ENCODE results near the gene MARCHF6. TPM values are rescaled to one million over a fixed set of nuclear protein-coding genes. Genes with fewer than 3 reads are reported as not detected.

Gene MARCHF6
- total and polyA plus RNA-seq, 9 of the 15 experiments (the other 6 are each of a cell fraction or from before 2014, with no cell fraction given): 74.1 to 456 (median 116) TPM

GRCh38 chr5:10354048-10354872, 765 bp downstream of the MARCHF6 start (continued):
- TF ChIP-seq FOXK1 (CRISPR knock-in tag; IDR thresholded peaks at IDR 0.05; ENCODE audit: borderline replicate concordance): 0 out of 2 replicates have a peak, but pooled peaks have one; percentile 53
- TF ChIP-seq NR2C2 (CRISPR knock-in tag; IDR thresholded peaks at IDR 0.05): no peak
- TF ChIP-seq NR2C2 (tag; IDR thresholded peaks at IDR 0.05): peak; percentile 12; the same call in 1 of the 2 replicates
- no peak for TF ChIP-seq ZNF431 (CRISPR knock-in tag; IDR thresholded peaks at IDR 0.05)
- TF ChIP-seq RNF2 (IDR thresholded peaks at IDR 0.05): no peak; the same call in 1 of the 2 replicates
- TF ChIP-seq SP1 (CRISPR knock-in tag; IDR thresholded peaks at IDR 0.05): no peak; the same call in 1 of the 2 replicates
- TF ChIP-seq SMAD1 (IDR thresholded peaks at IDR 0.05; ENCODE audit: low read depth, low read length, partially characterized antibody): no peak
- no peak for TF ChIP-seq HCFC1 (IDR thresholded peaks at IDR 0.05; ENCODE audit: low read depth, low read length)
- TF ChIP-seq ZNF347 (CRISPR knock-in tag; IDR thresholded peaks at IDR 0.05; ENCODE audit: low read depth): no peak
- no peak for TF ChIP-seq RFX7 (CRISPR knock-in tag; IDR thresholded peaks at IDR 0.05)
- TF ChIP-seq GTF2E2 (tag; IDR thresholded peaks at IDR 0.05): peak; percentile 30; the same call in 1 of the 2 replicates
- TF ChIP-seq ZNF280A (IDR thresholded peaks at IDR 0.05; ENCODE audit: low read depth, partially characterized antibody): no peak
- no peak for TF ChIP-seq CREB5 (CRISPR knock-in tag; IDR thresholded peaks at IDR 0.05)
- TF ChIP-seq XRCC4 (IDR thresholded peaks at IDR 0.05; ENCODE audit: extremely low read depth, insufficient read depth, insufficient read length): no peak
- TF ChIP-seq MYC (IDR thresholded peaks at IDR 0.05; ENCODE audit: low read depth, low read length): no peak
- no peak for TF ChIP-seq MYC (CRISPR knock-in tag; IDR thresholded peaks at IDR 0.05; ENCODE audit: borderline replicate concordance, low read depth)
- TF ChIP-seq GMEB1 (CRISPR knock-in tag; IDR thresholded peaks at IDR 0.05): no peak
- TF ChIP-seq NR4A1 (CRISPR knock-in tag; IDR thresholded peaks at IDR 0.05): no peak
- no peak for TF ChIP-seq NR4A1 (tag; IDR thresholded peaks at IDR 0.05)
- no peak for TF ChIP-seq BRF2 (IDR thresholded peaks at IDR 0.05; ENCODE audit: borderline replicate concordance, insufficient read depth, insufficient read length)
- TF ChIP-seq ZKSCAN3 (CRISPR knock-in tag; IDR thresholded peaks at IDR 0.05): no peak
- TF ChIP-seq RFX5 (IDR thresholded peaks at IDR 0.05; ENCODE audit: low read depth, low read length): no peak
- no peak for TF ChIP-seq DNMT1 (IDR thresholded peaks at IDR 0.05)
